ENCODE results near the gene MYRF.

- TF ChIP-seq EZH2 (IDR thresholded peaks at IDR 0.05; ENCODE audit: borderline replicate concordance, low read depth, low read length, severe bottlenecking) (no peak), POLR2A (IDR thresholded peaks at IDR 0.05; ENCODE audit: low read depth, low read length) (no peak), CTCF (IDR thresholded peaks at IDR 0.05; ENCODE audit: extremely low read depth in 1 of 2, insufficient read depth in 1 of 2, low read depth in 1 of 2, low read length in 2 of 2) (no peak)
Measured at GRCh38 chr11:61728940-61729219, 23.6 kb upstream of the MYRF start.
